GM13976 (cell line): ENCODE measurements around the gene CIROP.

Experiments
- DNase-seq: peaks from one replicate; pipeline ENCODE4 v3.0.0; 2012; ENCODE audit warnings: low spot score
- in situ Hi-C: fragments of 300-500 bp; cut with MboI; formaldehyde crosslinking; loops from one replicate; pipeline ENCODE4 v1.12.0; 2022; ENCODE audit warnings: low sequenced_read_pairs, mixed read lengths, inconsistent platforms; ENCODE audit not compliant: unreplicated experiment
- TF ChIP-seq, protein P1 (sequence below): IDR thresholded peaks from 2 replicates; pipeline ENCODE4 v1.5.1; 2012; ENCODE audit warnings: borderline replicate concordance, mild to moderate bottlenecking; ENCODE audit not compliant: insufficient read depth; ENCODE audit errors: extremely low read depth, missing control alignments, control extremely low read depth

CIROP gene

DNA sequence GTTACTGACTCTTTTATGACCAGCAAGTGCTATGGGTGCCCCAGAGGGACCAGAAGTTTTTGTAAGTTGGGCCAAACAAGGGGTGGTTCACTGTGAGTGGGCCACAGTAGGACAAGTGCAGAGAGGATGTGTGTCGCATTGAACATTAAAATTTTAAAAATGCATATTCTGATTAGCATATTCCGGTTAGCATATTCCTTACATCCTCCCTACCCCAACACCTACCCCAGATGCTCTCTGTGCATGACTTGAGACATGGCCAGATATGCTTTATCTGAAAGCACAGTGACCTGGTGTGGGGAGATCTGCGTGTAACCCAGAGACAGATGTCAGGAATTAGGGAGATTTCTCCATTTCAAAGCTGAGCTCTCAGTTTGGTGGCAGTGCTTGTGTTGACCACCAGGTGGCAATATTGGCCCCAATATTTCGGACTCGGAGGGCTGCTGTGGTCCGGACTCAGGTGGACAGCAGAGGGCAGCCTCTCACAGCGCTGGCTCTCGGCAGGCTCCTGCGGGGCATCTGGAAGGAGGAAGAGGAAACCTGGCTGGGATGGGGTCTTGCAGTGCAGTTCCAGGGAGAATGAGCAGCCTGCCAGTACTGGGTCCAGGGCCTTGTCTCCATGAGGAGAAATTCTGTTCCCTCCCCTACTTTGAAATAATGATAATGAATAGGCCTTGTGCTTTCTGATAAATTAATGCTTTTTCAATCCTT lies 15.9 kb upstream of the CIROP start:
- TF ChIP-seq, protein P1, sequence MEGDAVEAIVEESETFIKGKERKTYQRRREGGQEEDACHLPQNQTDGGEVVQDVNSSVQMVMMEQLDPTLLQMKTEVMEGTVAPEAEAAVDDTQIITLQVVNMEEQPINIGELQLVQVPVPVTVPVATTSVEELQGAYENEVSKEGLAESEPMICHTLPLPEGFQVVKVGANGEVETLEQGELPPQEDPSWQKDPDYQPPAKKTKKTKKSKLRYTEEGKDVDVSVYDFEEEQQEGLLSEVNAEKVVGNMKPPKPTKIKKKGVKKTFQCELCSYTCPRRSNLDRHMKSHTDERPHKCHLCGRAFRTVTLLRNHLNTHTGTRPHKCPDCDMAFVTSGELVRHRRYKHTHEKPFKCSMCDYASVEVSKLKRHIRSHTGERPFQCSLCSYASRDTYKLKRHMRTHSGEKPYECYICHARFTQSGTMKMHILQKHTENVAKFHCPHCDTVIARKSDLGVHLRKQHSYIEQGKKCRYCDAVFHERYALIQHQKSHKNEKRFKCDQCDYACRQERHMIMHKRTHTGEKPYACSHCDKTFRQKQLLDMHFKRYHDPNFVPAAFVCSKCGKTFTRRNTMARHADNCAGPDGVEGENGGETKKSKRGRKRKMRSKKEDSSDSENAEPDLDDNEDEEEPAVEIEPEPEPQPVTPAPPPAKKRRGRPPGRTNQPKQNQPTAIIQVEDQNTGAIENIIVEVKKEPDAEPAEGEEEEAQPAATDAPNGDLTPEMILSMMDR: peak; percentile 100
- in situ Hi-C loops: loop anchor here (10.0 kb wide), 2 partner anchors 64 to 174 kb away; partner anchors contain the start of gene SLC7A8
- peak; percentile 92 for DNase-seq

DNA sequence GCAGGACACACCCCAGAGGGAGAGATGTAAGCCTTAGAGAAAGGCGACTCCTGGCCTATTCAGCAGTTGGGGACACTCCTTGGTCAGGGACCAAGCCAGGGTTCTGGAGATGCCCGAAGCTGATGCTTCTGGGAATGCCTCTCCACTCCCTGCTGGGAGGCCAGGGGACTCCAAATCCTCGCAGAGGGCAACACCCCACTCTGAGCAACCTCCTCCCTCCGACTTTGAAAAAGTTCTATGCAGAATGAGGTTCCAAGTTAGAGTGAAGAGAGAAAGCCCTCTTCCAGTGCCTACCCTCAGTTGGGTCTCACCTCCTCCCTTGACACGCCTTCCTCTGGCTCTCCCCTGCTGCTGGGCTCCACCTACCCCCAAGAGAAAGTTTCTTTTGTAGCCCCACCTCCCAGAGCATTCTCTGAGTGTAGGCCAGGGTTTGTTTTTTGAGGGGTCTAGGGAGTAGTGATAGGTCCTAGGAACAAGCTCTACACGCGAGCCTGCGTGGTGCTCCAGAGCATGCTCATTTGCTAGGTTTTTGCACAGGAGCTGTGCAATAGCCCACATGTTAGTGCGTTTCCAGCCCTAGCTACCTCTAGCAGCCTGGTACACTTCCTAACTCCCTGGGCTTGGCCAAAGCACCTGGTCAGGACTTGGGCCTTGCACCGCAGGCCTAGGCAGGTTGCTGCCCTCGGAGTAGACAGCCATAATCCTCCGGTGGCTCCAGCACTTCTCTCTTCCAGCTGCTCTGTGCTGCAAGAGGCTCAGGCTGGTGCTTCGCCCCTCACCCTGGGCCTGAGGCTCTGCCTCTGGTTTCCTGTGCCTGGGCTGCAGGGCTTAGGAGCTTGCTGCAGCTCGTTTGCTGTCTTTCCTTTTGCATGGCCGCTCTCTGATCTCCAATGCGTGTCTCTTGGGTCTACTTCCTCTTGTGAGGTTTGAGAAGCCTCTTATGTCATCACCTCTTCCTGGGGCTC lies 14.9 kb upstream of the CIROP start:
- in situ Hi-C loops: loop anchor here (10.0 kb wide), 2 partner anchors 65 to 175 kb away; partner anchors contain the start of gene SLC7A8
- peak; percentile 68 for DNase-seq
- TF ChIP-seq, protein P1: no peak

DNA sequence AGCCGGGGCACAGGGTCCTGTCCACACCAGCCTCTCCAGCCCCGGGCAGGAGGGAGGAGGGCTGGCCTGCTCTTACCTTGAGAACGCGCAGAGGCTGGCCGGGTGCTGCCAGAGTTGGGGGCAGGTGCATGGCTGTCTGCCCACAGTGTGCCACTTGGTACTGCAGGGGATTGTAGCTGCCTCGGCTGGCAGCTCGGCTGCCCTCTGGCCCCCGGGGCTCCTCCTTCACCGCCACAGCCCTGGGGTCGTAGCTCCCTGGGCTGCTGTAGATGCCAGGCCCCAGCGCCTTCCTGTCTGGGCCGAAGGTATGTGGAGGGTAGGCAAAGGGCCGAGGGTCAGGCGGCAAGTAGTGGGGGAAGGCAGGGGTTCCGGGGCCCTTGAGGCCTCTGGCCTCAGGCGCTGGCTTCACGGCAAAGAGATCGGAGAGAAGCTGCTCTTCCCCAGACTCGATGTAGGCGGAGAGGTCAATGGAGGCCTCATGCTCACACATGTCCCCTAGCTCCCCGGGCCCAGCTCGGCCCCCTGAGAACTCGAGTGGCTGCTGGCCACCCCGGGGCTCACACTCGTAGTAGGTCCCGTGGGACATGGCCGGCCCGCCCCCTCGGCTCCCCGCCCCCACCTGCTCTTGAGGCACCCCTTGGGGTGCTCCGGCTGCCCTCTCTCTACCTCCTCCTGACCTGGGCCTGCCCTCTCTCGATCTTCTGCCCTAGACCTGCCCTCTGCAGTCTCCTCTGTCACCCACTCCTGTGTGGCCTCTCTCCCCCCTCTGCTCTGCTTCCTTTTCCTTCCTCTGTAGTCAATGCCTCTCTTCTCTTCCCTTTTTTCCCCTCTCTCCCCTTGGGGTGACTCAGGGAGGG lies 13.9 kb upstream of the CIROP start, which contains the start of gene CEBPE:
CEBPE (minus strand) TSS at position 750 of the 857 bp plus-strand sequence; CDS start at position 586, 164 bp downstream.
- DNase-seq: no peak
- in situ Hi-C loops: no loop called here
- TF ChIP-seq, protein P1: no peak

DNA sequence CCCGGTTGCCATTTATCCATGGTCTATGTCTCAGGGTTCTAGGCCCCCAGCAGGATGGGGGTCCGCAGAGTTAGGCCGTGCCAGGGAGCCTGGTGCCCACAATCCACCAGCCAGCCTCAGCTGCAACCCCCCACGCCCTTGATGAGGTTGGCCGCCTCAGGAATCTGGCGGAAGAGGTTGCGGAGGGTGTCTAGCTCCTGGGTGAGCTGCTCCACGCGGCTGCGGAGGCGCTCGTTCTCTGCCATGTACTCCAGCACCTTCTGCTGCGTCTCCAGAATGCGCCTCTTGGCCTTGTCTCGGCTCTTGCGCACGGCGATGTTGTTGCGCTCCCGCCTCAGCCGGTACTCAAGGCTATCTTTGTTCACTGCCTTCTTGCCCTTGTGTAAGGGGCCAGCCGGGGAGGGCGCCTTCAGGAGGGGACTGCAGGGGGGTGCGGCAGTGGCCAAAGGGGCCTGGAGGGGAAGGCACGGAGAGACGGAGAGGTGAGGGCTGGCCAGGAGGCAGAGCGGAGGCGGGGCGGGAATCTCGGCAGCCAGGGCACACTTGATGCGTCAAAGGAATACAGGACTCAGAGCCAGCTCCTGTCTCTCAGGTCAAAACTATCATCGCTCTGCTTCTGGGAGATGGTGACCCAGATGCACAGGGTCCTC lies 12.7 kb upstream of the CIROP start:
- DNase-seq: no peak

DNA sequence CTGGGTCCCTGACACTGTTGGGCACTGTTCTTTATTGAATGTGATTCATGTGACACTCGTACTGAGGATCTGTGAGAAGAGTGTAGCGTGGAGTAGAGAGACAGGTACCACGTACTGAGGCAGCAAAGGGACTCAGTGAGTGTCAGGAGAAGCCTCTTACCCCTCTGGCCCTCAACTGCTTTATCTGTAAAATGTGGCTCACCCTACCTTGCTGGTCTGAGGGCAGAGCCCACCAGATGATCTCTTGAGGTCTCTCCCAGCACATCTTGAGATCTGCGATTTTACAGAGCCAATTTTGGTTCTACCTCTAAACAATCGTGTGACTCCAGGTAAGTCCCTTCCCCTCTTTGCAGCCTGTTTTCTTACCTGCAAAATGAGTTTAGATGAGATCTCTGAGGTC lies 11.1 kb upstream of the CIROP start:
- in situ Hi-C loops: no loop called here
- TF ChIP-seq, protein P1: no peak
- no peak for DNase-seq

More for the DNA sequence above, 12.7 kb upstream of the CIROP start:
- in situ Hi-C loops: no loop called here
- TF ChIP-seq, protein P1: no peak
